GM06990 (cell line): Measurements from ENCODE around the gene SSPN.

ENCODE experiments used
- DNase-seq: peaks from one replicate; pipeline ENCODE4 v3.0.0-alpha.2; 2011; ENCODE audit not compliant: insufficient read length; ENCODE audit errors: extremely low read depth
- H3K27me3 ChIP-seq: replicated peaks from 2 replicates; pipeline ENCODE4 v1.6.0; 2011; ENCODE audit warnings: low read length; ENCODE audit not compliant: control insufficient read depth, insufficient read depth
- H3K36me3 ChIP-seq: 2 replicates; pipeline ENCODE4 v1.5.1; 2011; ENCODE audit warnings: low read length; ENCODE audit not compliant: control insufficient read depth, insufficient read depth
- H3K4me3 ChIP-seq: replicated peaks from 2 replicates; pipeline ENCODE4 v1.5.1; 2011; ENCODE audit warnings: low read depth, mild to moderate bottlenecking, control low read depth, low read length
- TF ChIP-seq, protein P1 (sequence below): IDR thresholded peaks from 2 replicates; pipeline ENCODE4 v1.5.1; 2011; ENCODE audit warnings: low read length, control low read depth, mild to moderate bottlenecking, inconsistent platforms; ENCODE audit not compliant: insufficient read depth, poor library complexity, severe bottlenecking

The SSPN gene

DNA sequence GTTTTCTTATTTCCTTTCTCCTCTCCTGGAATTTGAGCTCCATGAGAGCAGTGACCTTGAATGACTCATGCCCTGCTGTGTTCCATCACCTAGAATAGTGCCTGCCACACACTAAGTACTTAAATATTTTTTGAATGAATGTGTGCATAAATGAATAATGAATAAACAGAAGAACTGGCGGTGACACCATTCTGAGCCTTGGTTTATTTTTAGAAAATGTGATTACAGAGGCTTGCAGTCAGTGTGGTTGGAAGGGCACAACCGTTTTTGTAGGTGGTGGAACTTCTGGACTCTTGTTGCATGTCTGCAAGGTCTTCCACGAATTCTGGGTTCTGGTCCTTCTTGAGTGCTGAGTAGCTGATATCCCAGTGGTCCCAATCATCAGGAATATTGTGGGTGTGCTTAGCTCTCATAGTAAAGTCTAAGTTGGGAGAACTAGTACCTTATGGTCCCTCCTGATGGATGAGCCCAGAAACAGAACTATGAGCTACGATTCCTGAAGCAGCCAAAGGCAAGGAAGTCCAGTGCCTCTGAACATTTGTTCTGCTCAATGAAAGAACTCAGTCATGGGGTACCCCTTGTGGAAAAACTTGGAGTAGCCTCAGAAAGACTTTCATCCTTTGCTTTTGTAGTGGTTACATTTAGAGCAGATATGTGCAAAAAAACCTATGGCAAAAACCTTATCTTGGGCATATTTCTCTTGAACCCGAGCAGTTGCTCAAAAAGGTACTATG lies 41.8 kb upstream of the SSPN start:
- Histone ChIP-seq H3K36me3 (no peaks in the 10 kb centered on the region), H3K4me3 (no peak overlapping the region), H3K27me3 (no peaks in the 10 kb centered on the region)
- TF ChIP-seq, protein P1, sequence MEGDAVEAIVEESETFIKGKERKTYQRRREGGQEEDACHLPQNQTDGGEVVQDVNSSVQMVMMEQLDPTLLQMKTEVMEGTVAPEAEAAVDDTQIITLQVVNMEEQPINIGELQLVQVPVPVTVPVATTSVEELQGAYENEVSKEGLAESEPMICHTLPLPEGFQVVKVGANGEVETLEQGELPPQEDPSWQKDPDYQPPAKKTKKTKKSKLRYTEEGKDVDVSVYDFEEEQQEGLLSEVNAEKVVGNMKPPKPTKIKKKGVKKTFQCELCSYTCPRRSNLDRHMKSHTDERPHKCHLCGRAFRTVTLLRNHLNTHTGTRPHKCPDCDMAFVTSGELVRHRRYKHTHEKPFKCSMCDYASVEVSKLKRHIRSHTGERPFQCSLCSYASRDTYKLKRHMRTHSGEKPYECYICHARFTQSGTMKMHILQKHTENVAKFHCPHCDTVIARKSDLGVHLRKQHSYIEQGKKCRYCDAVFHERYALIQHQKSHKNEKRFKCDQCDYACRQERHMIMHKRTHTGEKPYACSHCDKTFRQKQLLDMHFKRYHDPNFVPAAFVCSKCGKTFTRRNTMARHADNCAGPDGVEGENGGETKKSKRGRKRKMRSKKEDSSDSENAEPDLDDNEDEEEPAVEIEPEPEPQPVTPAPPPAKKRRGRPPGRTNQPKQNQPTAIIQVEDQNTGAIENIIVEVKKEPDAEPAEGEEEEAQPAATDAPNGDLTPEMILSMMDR, result no peak
- DNase-seq, result no peak

DNA sequence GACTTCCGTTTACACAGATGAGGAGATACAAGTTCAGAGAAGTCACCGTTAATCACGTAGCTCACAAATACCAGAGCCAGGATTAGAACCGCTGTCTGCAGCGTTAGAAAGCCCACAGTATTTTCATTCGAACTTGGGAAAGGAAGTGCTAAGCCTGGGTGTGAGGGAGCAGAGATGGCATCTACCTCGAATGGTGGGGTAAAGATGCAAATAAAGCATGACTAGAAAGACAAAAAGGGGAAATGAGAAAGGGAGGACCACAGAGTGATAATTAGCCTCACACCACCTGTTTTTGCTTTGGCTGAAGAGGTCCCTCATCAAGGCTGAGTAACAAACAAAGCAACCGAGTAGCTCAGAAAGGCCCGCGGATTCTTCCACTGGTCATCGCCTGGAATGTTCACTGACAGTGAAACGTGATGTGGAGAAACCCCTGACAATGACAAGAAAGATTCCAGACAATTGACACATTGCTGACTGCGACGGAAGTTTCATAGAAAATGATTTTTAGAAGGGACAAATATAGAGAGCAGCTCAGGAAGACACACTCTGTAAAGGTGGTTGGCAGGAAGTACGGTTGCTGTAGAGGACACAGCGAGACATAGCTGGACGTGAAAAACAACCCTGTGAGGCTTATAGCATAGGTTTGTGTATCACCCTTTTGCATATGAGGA lies 39.0 kb upstream of the SSPN start:
- Histone ChIP-seq H3K36me3 (no peaks in the 10 kb centered on the region), H3K4me3 (0 out of 2 replicates have a peak overlapping the region, but pooled peaks have one; percentile 1), H3K27me3 (no peaks in the 10 kb centered on the region)
- peak; percentile 86 for DNase-seq
- TF ChIP-seq, protein P1, result no peak

DNA sequence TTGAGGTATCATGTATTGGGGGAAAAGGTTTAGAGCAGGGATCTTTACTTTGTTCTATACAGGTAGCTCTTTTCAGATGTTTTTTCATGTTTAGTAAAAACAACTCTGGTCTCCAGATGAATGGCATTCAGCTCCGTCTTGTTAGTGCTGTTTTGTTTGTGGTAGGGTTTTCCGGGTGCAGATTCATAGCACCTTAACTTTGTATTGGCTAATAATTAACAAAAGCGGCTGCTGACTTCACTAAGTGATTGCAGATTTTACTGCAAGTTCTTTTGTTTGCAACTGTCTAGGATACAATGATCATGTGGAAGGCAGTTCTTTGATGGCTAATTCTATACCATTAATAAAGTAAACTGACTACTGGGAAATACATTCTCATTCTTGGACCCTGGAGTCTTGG lies 38.4 kb upstream of the SSPN start:
- no peak overlapping the region for H3K4me3 ChIP-seq
- no peak for DNase-seq

DNA sequence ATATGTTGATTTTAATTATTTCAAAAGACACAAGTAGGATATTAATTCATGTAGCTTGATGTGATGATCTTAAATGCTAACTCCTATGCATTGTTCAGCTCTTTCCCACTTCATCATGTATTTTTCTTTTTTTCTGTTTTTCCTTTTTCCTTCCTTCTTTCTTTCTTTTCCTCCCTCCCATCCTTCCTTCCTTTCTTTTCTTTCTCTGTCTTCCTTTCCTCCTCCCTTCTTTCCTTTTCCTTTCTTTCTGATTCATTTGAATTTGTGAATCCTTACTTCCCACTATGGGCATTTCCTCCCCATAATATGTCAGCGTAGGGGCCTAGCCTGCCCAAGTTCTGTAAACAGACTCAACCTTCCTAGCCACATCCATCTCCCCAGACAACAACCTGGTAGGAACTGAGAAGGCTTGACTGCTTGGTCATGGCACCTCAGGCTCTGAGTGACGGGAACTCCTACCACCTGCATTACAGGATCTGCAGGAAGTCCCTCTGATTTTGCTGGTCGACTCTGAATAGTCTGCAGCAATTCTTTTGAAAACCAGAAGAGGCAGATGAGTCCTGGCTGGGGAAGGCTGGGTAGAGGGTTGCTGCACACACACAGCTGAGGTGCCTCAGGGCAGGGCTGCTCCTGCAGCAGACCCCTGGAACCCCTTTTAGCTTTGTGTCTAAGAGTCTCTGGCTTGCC lies 37.2 kb upstream of the SSPN start:
- peak; percentile 53 for DNase-seq

More for the DNA sequence above, 38.4 kb upstream of the SSPN start:
- Histone ChIP-seq H3K27me3 (no peaks in the 10 kb centered on the region), H3K36me3 (no peaks in the 10 kb centered on the region)
- TF ChIP-seq, protein P1, result no peak

DNA sequence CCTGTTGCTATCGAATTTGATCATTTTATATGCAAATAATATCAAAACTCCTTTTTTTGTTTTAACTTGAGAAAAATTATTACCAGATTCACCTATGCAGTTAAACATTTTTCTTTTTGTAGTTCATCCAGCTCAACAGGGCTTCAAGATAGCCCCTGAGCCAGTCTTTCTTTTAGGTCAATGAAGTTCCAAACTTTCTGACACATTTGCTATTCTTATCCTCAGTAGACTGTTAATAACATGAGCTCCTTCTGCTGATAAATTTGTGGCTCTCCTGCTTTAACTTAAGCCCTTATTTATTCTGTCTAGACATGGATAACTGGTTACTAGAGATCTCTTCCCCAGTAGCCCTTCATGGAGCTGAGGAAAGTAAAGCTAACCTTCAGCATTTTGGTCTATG lies 33.2 kb upstream of the SSPN start:
- H3K36me3 ChIP-seq, result no peaks in the 10 kb centered on the region
- DNase-seq, result no peak
- no peak overlapping the region for H3K4me3 ChIP-seq
- TF ChIP-seq, protein P1, result no peak
- no peaks in the 10 kb centered on the region for H3K27me3 ChIP-seq

More for the DNA sequence above, 37.2 kb upstream of the SSPN start:
- TF ChIP-seq, protein P1, result peak; percentile 48
- Histone ChIP-seq H3K36me3 (no peaks in the 10 kb centered on the region), H3K4me3 (no peak overlapping the region), H3K27me3 (no peaks in the 10 kb centered on the region)
